SK-N-SH (cell line): ENCODE measurements around the gene HLA-E. TPM values are rescaled to one million over a fixed set of nuclear protein-coding genes. Genes with fewer than 3 reads are reported as not detected.
A peak's percentile ranks its signal among the peaks of the same experiment; 100 is the strongest.

Experiments
- CTCF ChIA-PET: fragments of 300-600, 350-600 bp; formaldehyde crosslinking; extraction: SDS; loops from one replicate; lab custom pipeline; 2021; lab: Yijun Ruan, JAX
- POLR2A ChIA-PET: fragments of 350-600 bp; sonication (Branson Sonifier 250); formaldehyde crosslinking; extraction: SDS; loops from one replicate; lab custom pipeline; 2020; ENCODE audit warnings: antibody characterized with exemption, inconsistent platforms; lab: Yijun Ruan, JAX
- DNase-seq: peaks from one replicate; pipeline ENCODE4 v3.0.0; 2012
- H2AFZ ChIP-seq: fragments of 200-600 bp; sonication (generic); 2 replicates; pipeline ENCODE4 v1.8.1; 2016; ENCODE audit warnings: antibody characterized with exemption, mild to moderate bottlenecking, low read depth
- H3F3A ChIP-seq: fragments of 200-600 bp; sonication (generic); replicated peaks from 2 replicates; pipeline ENCODE3; 2016; ENCODE audit warnings: antibody characterized with exemption, mild to moderate bottlenecking; ENCODE audit not compliant: insufficient read depth
- H3K27ac ChIP-seq, 2 experiments: fragments of 200-500 bp in 1 of 2; fragments of 200-600 bp in 1 of 2; sonication (Bioruptor generic) in 1 of 2; sonication (generic), shearing (Covaris generic) in 1 of 2; 2 replicates each; pipeline versions ENCODE4 v1.5.1 to v1.6.1; 2014 to 2016; ENCODE audit warnings: low read depth in 2 of 2, inconsistent platforms in 1 of 2, low read length in 1 of 2, mild to moderate bottlenecking in 1 of 2, mixed read lengths in 1 of 2
- H3K27me3 ChIP-seq: fragments of 200-600 bp; sonication (generic), shearing (Covaris generic); 2 replicates; pipeline ENCODE4 v1.6.1; 2016; ENCODE audit warnings: mixed run types; ENCODE audit not compliant: insufficient read depth
- H3K36me3 ChIP-seq, 2 experiments: fragments of 200-500 bp in 1 of 2; fragments of 200-600 bp in 1 of 2; sonication (Bioruptor generic) in 1 of 2; sonication (generic) in 1 of 2; replicated peaks in 1 of 2; 2 replicates each; pipeline versions ENCODE3 to v1.5.1; 2014 to 2016; ENCODE audit warnings: low read length in 1 of 2, mild to moderate bottlenecking in 1 of 2; ENCODE audit not compliant: insufficient read depth in 2 of 2, control insufficient read depth in 1 of 2
- H3K4me1 ChIP-seq, 2 experiments: fragments of 200-500 bp in 1 of 2; fragments of 200-600 bp in 1 of 2; sonication (Bioruptor generic) in 1 of 2; sonication (generic), shearing (Covaris generic) in 1 of 2; 2 replicates each; pipeline versions ENCODE4 v1.5.1 to v1.6.1; 2014 to 2016; ENCODE audit warnings: low read depth in 1 of 2, low read length in 1 of 2, mixed run types in 1 of 2; ENCODE audit not compliant: insufficient read depth in 2 of 2, control insufficient read depth in 1 of 2
- H3K4me2 ChIP-seq: fragments of 200-600 bp; sonication (generic), shearing (Covaris generic); 2 replicates; pipeline ENCODE4 v1.6.1; 2017; ENCODE audit warnings: mixed run types
- H3K4me3 ChIP-seq, 2 experiments: fragments of 200-500 bp in 1 of 2; fragments of 200-600 bp in 1 of 2; sonication (Bioruptor generic) in 1 of 2; sonication (generic), shearing (Covaris generic) in 1 of 2; 2 replicates each; pipeline versions ENCODE4 v1.5.1 to v1.8.1; 2014 to 2016; ENCODE audit warnings: low read depth in 2 of 2, inconsistent platforms in 1 of 2, low read length in 1 of 2, mild to moderate bottlenecking in 1 of 2, mixed read lengths in 1 of 2, moderate library complexity in 1 of 2
- H3K79me2 ChIP-seq: fragments of 200-600 bp; sonication (generic); 2 replicates; pipeline ENCODE4 v1.8.1; 2017; ENCODE audit warnings: mild to moderate bottlenecking; ENCODE audit not compliant: insufficient read depth
- H3K9ac ChIP-seq: fragments of 200-600 bp; sonication (generic); 2 replicates; pipeline ENCODE4 v1.6.1; 2017; ENCODE audit warnings: mixed run types
- H3K9me2 ChIP-seq: fragments of 200-600 bp; sonication (generic); 2 replicates; pipeline ENCODE4 v1.6.1; 2017; ENCODE audit warnings: mixed run types
- H3K9me3 ChIP-seq: fragments of 200-600 bp; sonication (generic); 2 replicates; pipeline ENCODE4 v1.6.1; 2017; ENCODE audit warnings: mixed run types, mild to moderate bottlenecking, moderate library complexity
- H4K20me1 ChIP-seq: fragments of 200-600 bp; sonication (generic); 2 replicates; pipeline ENCODE4 v1.6.1; 2017; ENCODE audit warnings: mild to moderate bottlenecking, mixed run types; ENCODE audit not compliant: insufficient read depth
- ELF1 ChIP-seq: IDR thresholded peaks from 2 replicates; pipeline ENCODE4 v1.4.0; 2012
- FOSL2 ChIP-seq: IDR thresholded peaks from 2 replicates; pipeline ENCODE4 v1.4.0; 2012; ENCODE audit warnings: low read depth, mild to moderate bottlenecking, moderate library complexity, borderline replicate concordance
- FOXJ3 ChIP-seq: sonication (generic); formaldehyde crosslinking; IDR thresholded peaks from 2 replicates; pipeline ENCODE4 v1.5.1; 2020; ENCODE audit warnings: mild to moderate bottlenecking, missing genetic modification reagents
- GATA2 ChIP-seq: sonication (generic); formaldehyde crosslinking; IDR thresholded peaks from 2 replicates; pipeline ENCODE4 v1.5.0; 2020; ENCODE audit warnings: mild to moderate bottlenecking, missing genetic modification reagents
- MXI1 ChIP-seq: IDR thresholded peaks from 2 replicates; pipeline ENCODE4 v1.6.1; 2012; ENCODE audit warnings: mild to moderate bottlenecking, low read depth, low read length, improper control_type of control experiment
- PBX3 ChIP-seq: IDR thresholded peaks from 2 replicates; pipeline ENCODE4; 2012
- RAD21 ChIP-seq: IDR thresholded peaks from 2 replicates; pipeline ENCODE4 v1.6.1; 2012; ENCODE audit warnings: mild to moderate bottlenecking, low read length
- REST ChIP-seq: IDR thresholded peaks from 2 replicates; pipeline ENCODE4 v1.6.1; 2012; ENCODE audit warnings: mild to moderate bottlenecking, low read depth, low read length, moderate library complexity
- RFX5 ChIP-seq: IDR thresholded peaks from 2 replicates; pipeline ENCODE4 v1.6.1; 2012; ENCODE audit warnings: mild to moderate bottlenecking, improper control_type of control experiment, low read length
- RXRA ChIP-seq: IDR thresholded peaks from 2 replicates; pipeline ENCODE4 v1.4.0; 2012; ENCODE audit warnings: low read depth, mild to moderate bottlenecking, borderline replicate concordance
- SIN3A ChIP-seq: IDR thresholded peaks from 2 replicates; pipeline ENCODE4 v1.6.1; 2012; ENCODE audit warnings: low read depth, mild to moderate bottlenecking, low read length, moderate library complexity, borderline replicate concordance
- WGBS: methylation state at CpG from one replicate; pipeline ENCODE4 v1.1.6; 2017; ENCODE audit warnings: low lambda C conversion rate; 5-methylcytosine and 5-hydroxymethylcytosine counted together
- polyA plus RNA-seq, 3 experiments: library from polyadenylated mRNA; depleted of rRNA; stranded (reverse); fragments of >200 nt; gene quantifications; 2 replicates each; pipeline ENCODE4 v1.2.3, GENCODE V29; 2012
- TF ChIP-seq, protein P1 (sequence below): fragments of 150-350 bp; IDR thresholded peaks from 2 replicates; pipeline ENCODE4 v1.6.1; 2017; ENCODE audit warnings: antibody characterized with exemption, low read length, low read depth, borderline replicate concordance

The HLA-E gene
- polyA plus RNA-seq, 1 of the 3 experiments (the other 2 are of a cell fraction), result 90.9 TPM

DNA sequence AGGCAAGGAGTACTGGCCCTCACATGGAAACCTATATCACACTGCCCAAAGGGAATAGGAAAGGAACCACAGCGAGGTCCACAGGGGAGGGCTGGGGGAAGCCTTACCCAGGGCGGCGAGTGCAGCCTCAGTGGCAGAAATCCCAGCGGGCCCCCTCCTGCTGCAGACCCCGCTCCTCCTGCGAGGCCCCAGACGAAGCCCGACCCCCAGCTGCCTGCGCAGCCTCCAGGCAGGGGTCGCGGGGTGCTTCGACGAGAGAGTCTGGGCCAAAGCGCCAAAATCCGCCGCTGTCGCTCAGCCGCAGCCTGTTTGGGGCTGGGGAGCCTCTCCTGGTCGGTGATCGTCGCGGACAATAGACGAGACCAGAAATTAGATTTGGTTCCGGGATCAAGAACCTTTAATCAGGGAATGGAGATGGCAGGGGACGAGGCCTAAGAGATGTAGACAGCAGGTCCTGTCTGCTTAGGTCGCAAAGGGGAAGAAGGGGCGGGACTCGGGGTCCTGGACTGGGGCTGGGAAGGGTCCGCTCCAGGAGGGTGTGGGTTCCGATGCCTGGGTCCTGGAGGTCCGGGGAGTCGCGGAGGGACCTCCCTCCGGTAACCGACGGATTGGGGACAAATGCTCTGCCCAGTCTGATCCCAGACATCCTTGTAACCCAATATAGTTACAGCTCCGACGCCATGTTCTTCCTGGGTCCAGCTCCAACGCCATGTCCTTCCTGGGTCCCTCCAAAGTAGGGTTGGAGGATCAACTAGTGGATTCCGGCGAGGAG is 36.4 kb upstream of the HLA-E start:
- Histone ChIP-seq H3K4me1 (no peaks in the 10 kb centered on the region), H3K27me3 (peaks cover 89% of the 10 kb centered on the region), H3F3A (no peaks in the 10 kb centered on the region), H3K36me3 (no peaks in the 10 kb centered on the region), H3K9ac (no peak overlapping the region), H3K9me3 (no peaks in the 10 kb centered on the region), H3K9me2 (no peaks in the 10 kb centered on the region), H3K4me3 (peak overlapping the region in 1 of 2 experiments; percentile 37; a peak in 2 of 4 replicates), H3K27ac (no peak overlapping the region), H3K4me2 (0 out of 2 replicates have a peak overlapping the region, but pooled peaks have one; percentile 42), H2AFZ (no peak overlapping the region), H3K79me2 (no peaks in the 10 kb centered on the region), H4K20me1 (no peaks in the 10 kb centered on the region)
- DNase-seq, result no peak
- TF ChIP-seq FOXJ3 (no peak), PBX3 (no peak), RXRA (no peak), RFX5 (no peak), SIN3A (no peak), FOSL2 (no peak), REST (no peak), MXI1 (no peak), RAD21 (no peak), GATA2 (CRISPR knock-in tag) (no peak), ELF1 (no peak)
- TF ChIP-seq, protein P1, sequence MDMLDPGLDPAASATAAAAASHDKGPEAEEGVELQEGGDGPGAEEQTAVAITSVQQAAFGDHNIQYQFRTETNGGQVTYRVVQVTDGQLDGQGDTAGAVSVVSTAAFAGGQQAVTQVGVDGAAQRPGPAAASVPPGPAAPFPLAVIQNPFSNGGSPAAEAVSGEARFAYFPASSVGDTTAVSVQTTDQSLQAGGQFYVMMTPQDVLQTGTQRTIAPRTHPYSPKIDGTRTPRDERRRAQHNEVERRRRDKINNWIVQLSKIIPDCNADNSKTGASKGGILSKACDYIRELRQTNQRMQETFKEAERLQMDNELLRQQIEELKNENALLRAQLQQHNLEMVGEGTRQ, result no peak
- CTCF ChIA-PET, result interaction anchor here (0.6 to 4.3 kb wide), 37 partner anchors 9 to 1866 kb away, joined by 3 to 50 read pairs (median 4); no protein-coding TSS in a partner anchor
- POLR2A ChIA-PET, result no interaction called here
- WGBS, result 35% methylated on average over 31 of the region's 41 CpGs
